OCI-LY3 (cell line): Measurements from ENCODE around the gene POLL.

Experiments used
- CTCF ChIP-seq: fragments of 200-600, 300-600 bp; sonication (generic); IDR thresholded peaks from 2 replicates; pipeline ENCODE4 v1.5.1; 2014; ENCODE audit warnings: antibody characterized with exemption, low read length, low read depth
- EZH2phosphoT487 ChIP-seq: fragments of 200-600 bp; shearing (Covaris generic); IDR thresholded peaks from 2 replicates; pipeline ENCODE4 v1.6.1; 2018; ENCODE audit warnings: antibody characterized with exemption, mixed run types, low read depth

DNA sequence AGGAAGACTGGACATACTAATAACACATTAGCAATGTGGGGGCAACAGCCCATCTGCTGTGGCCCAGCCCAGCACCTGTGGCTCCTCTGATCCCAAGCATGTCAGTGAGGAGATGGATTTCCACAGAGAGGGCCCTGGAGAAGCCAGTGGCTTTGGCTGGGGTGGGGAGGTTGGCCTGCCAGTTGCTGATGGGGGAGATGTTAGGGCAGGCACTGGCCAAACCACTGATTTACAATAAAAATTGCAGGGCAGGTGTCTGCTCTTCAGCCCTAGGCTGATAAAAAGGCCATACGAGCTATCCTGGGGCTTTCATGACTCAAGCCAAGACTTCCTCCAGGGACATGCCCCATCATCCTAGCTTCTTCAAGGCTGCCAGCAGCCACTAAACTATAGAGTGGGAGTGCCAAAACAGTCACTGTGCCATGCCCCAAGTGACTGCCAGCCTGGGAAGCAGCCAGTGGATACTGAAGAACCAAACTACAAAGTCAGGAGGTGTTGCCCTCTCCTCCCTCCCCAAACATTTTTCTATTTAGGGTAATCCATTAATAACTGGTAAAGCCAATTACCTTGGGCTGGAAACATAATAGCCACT, 37.9 kb upstream of the POLL start:
- no peak for TF ChIP-seq CTCF
- no peak for TF ChIP-seq EZH2phosphoT487
